Sigmoid colon (tissue), 4 donors: Measurements from ENCODE around the gene USH1C.

ENCODE experiments used
- EP300 ChIP-seq, 4 donors: sonication (generic); formaldehyde crosslinking; IDR thresholded peaks; one replicate each; pipeline ENCODE4 v1.6.1; 2017; ENCODE audit warnings: antibody characterized with exemption in 4 of 4
- POLR2A ChIP-seq, 2 donors: fragments of 450-650 bp; IDR thresholded peaks; one replicate each; pipeline ENCODE4 v1.6.1; 2016; ENCODE audit warnings: antibody characterized with exemption in 2 of 2, mild to moderate bottlenecking in 2 of 2, moderate library complexity in 2 of 2
- POLR2AphosphoS5 ChIP-seq, 4 donors: sonication (generic); formaldehyde crosslinking; IDR thresholded peaks; one replicate each; pipeline ENCODE4 v1.6.1; 2017; ENCODE audit warnings: antibody characterized with exemption in 4 of 4
- TF ChIP-seq, protein P1 (sequence below), 4 experiments: fragments of 450-650 bp in 3 of 4; fragments of 200-600 bp in 1 of 4; IDR thresholded peaks; one replicate each; pipeline ENCODE4 v1.5.1; 2016 to 2019; ENCODE audit warnings: antibody characterized with exemption in 4 of 4, mild to moderate bottlenecking in 3 of 4, moderate library complexity in 2 of 4

GRCh38 chr11:17578958-17579357 lies 34.7 kb upstream of the USH1C start:
- no peak for TF ChIP-seq POLR2AphosphoS5 (IDR thresholded peaks at IDR 0.05)
- TF ChIP-seq POLR2A (IDR thresholded peaks at IDR 0.05): no peak
- TF ChIP-seq, protein P1, sequence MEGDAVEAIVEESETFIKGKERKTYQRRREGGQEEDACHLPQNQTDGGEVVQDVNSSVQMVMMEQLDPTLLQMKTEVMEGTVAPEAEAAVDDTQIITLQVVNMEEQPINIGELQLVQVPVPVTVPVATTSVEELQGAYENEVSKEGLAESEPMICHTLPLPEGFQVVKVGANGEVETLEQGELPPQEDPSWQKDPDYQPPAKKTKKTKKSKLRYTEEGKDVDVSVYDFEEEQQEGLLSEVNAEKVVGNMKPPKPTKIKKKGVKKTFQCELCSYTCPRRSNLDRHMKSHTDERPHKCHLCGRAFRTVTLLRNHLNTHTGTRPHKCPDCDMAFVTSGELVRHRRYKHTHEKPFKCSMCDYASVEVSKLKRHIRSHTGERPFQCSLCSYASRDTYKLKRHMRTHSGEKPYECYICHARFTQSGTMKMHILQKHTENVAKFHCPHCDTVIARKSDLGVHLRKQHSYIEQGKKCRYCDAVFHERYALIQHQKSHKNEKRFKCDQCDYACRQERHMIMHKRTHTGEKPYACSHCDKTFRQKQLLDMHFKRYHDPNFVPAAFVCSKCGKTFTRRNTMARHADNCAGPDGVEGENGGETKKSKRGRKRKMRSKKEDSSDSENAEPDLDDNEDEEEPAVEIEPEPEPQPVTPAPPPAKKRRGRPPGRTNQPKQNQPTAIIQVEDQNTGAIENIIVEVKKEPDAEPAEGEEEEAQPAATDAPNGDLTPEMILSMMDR (IDR thresholded peaks at IDR 0.05): no peak
- TF ChIP-seq EP300 (IDR thresholded peaks at IDR 0.05): no peak
